K562 (cell line): ENCODE data around the gene COLEC12. TPM values are rescaled to one million over a fixed set of nuclear protein-coding genes. Genes with fewer than 3 reads are reported as not detected.

Experiments
- EP300 ChIP-seq: IDR thresholded peaks from 2 replicates; pipeline ENCODE4 v1.6.1; 2012; ENCODE audit warnings: low read length, improper control_type of control experiment
- MTA3 ChIP-seq: fragments of 450-650 bp; formaldehyde crosslinking; IDR thresholded peaks from 2 replicates; pipeline ENCODE4 v1.6.1; 2017; ENCODE audit warnings: mild to moderate bottlenecking, borderline replicate concordance
- polyA plus RNA-seq, 8 experiments: library from polyadenylated mRNA; depleted of rRNA in 4 of 8; stranded (reverse) in 5 of 8; unstranded in 3 of 8; fragments of >200 nt; fragmentation: Nextera tagmentation in 2 of 8; fragmentation: Illumina TruSeq in 1 of 8; extraction: Ambion mirVana in 2 of 8; extraction: Trizol in 1 of 8; gene quantifications; 2 replicates each; pipeline versions ENCODE4 v1.2.1 to v1.2.3, GENCODE V29; 2011 to 2014; ENCODE audit warnings: inconsistent platforms in 1 of 8, missing spikeins in 1 of 8
- total RNA-seq, 7 experiments: library from RNA; depleted of rRNA in 6 of 7; stranded (reverse); fragments of >200 nt in 6 of 7; fragmentation: Illumina TruSeq in 2 of 7; extraction: Trizol in 2 of 7; gene quantifications; 2 replicates each; pipeline versions ENCODE4 v1.2.1 to v1.2.3, GENCODE V29; 2011 to 2021; ENCODE audit warnings: low replicate concordance in 1 of 7
- TF ChIP-seq, protein P1 (sequence below), 2 experiments: fragments of 450-650 bp in 1 of 2; sonication (generic) in 1 of 2; formaldehyde crosslinking in 1 of 2; IDR thresholded peaks; 2 replicates each; pipeline versions ENCODE4 v1.7.1 to v1.9.0; 2016 to 2022; ENCODE audit warnings: inconsistent platforms in 1 of 2, mild to moderate bottlenecking in 1 of 2, missing genetic modification reagents in 1 of 2

Gene COLEC12
- total and polyA plus RNA-seq, 9 of the 15 experiments (the other 6 are each of a cell fraction or from before 2014, with no cell fraction given) = 0.04 TPM; not detected in 8

DNA sequence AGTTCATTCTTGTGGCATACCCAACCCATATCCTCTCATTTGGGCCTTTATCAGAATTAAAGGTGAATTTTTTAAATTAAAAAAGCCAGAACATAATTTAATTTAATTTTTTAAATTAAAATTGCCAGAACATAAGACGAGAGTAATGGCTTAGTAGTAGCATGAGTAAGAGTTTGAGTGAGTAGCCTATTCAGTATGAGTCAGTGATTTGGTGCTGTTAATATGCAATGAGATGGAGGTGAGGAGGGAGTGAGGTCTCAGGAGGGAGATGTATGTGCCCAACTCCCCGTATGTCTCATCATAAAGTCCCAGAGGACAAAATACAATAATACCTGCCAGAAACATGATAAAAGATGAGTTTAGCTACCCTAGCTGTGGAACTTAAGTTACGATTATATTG lies 117.4 kb downstream of the COLEC12 start (continued):
- TF ChIP-seq, protein P1, sequence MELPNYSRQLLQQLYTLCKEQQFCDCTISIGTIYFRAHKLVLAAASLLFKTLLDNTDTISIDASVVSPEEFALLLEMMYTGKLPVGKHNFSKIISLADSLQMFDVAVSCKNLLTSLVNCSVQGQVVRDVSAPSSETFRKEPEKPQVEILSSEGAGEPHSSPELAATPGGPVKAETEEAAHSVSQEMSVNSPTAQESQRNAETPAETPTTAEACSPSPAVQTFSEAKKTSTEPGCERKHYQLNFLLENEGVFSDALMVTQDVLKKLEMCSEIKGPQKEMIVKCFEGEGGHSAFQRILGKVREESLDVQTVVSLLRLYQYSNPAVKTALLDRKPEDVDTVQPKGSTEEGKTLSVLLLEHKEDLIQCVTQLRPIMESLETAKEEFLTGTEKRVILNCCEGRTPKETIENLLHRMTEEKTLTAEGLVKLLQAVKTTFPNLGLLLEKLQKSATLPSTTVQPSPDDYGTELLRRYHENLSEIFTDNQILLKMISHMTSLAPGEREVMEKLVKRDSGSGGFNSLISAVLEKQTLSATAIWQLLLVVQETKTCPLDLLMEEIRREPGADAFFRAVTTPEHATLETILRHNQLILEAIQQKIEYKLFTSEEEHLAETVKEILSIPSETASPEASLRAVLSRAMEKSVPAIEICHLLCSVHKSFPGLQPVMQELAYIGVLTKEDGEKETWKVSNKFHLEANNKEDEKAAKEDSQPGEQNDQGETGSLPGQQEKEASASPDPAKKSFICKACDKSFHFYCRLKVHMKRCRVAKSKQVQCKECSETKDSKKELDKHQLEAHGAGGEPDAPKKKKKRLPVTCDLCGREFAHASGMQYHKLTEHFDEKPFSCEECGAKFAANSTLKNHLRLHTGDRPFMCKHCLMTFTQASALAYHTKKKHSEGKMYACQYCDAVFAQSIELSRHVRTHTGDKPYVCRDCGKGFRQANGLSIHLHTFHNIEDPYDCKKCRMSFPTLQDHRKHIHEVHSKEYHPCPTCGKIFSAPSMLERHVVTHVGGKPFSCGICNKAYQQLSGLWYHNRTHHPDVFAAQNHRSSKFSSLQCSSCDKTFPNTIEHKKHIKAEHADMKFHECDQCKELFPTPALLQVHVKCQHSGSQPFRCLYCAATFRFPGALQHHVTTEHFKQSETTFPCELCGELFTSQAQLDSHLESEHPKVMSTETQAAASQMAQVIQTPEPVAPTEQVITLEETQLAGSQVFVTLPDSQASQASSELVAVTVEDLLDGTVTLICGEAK (IDR thresholded peaks at IDR 0.05) = no peak
- TF ChIP-seq, protein P1 (CRISPR knock-in tag; IDR thresholded peaks at IDR 0.05) = no peak
- no peak for TF ChIP-seq MTA3
- TF ChIP-seq EP300 = no peak
- TF ChIP-seq, all 486 proteins: peak for 0
